ENCODE measurements around the gene ST3GAL5.
"Not testable (repeated sequence)": the region's sequence is repeated elsewhere in the genome, so short reads cannot be mapped to it uniquely, and the experiment has no call there.

The ST3GAL5 gene

GRCh38 chr2:85892216-85892944, 3.6 kb upstream of the ST3GAL5 start:
- DNase-seq = no peak

DNA sequence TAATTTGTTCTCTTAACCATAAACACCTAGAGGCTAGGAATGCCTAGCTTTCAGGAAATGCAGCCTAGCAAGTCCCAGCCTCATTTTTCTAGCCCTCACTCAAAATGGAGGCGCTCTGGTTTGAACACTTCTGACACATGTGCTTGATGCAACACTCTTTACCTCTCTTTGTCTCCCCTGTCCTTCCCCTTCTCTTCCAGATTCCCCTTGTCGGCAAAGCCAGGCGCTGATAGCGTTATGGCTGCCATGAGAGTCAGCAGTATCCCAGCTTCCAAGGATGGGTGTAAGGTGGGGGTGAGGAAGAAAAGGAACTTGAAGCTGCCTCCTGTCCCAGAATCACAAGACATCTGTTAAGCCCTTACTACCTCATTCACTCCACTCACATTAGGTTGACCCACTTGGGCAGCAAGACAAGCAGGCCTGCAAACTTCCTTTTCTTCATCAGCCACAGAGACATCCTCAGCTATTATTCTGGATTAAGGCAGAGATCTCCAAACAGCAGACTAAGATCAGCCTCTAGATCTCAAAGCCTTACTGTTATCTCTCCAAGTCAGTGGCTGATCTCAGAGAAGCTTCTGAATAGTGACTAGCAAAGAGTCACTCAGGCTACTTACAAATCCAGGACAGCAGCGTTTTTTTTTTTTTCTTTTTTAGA, 1.9 kb upstream of the ST3GAL5 start:
- no peak for DNase-seq

- DNase-seq = no peak
These were observed 964 bp upstream of the ST3GAL5 start for GRCh38 chr2:85889627-85890281.

DNA sequence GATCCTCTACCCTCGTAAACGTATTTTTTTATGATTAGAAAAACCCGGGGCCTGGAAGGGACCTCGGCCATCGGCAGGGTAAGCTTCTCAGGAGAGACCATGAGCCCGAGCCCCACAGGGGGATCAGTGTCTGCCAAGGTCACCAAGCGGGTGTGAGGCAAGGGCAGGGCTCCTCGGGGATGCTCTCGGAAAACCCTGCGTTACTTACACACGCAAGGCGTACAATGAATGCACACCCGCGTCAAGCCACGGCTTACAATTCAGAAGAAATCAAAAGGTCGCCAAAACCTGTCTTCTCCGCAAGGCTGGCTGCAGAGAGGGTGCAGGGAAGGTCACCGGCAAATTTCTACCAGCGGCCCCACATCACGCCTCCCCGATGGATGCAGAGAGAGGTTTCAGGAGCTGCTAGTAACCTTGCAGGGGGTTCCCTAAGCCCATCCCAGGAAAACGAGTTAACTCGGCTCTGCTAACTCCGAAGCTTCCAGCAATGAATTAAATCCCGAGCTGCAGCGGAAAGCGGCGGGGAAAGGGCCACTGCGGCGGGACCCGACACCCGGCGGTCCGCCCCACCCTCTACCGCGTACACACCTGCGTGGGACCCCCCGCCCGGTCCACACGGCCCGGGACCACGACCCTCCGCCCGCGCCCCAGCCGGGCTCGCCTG, 638 bp downstream of the ST3GAL5 start:
- no peak for DNase-seq

DNA sequence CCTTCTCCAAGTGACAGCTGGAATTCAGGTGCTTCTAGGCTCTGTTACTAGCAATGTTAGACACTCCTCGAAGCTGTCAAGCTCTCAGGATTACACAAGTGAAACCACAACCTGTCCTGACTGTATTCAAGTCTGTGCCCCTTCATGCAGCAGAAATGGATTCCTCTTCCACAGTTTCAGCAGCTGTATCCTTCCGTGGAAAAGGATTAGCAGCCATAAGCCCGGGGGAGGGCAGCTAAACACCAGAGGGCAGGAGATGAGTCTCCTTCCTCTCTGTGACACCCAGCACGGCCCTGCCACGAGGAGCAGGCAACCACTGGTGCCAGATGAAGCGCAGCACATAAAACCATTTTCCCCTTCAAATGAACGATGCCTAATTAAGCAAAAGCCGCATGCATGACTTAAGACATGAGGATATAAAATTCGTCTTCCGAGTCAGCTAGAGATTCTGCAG, 1.2 kb downstream of the ST3GAL5 start:
- no peak for DNase-seq

DNA sequence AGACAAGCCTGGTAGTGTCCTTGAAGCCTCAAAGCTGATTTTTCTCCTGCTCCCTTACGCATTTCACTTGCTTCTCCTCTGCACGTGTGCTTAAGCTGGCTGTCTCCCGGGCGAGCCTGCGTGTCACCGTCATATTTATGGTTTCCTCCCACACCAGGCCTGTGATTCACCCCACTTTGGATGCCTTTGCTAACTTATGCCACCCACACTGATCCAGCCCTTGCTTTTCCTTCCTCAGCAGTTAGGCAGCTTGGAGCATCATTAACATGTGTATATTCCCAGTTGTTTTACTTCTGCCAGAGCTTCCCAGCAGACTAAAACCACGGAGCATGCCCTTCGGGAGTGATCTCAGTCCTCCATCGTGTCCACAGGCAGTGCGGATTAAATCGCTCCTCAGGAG, 2.2 kb downstream of the ST3GAL5 start:
- no peak for DNase-seq

DNA sequence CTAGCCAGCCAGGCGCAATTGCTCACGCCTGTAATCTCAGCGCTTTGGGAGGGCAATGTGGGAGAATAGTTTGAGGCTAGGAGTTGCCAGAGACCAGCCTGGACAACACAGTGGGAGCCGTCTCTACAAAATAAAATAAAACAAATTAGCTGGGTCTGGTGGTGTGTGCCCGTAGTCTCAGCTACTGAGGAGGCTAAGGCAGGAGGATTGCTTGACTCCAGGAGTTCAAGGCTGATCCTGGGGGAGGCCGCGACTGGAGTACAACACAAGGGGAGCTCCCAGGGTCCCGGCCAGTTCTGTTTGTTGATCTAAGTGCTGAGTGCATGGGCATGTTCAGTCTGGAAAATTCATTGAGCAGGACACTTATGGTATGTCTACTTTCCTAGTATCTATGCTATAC, 2.6 kb downstream of the ST3GAL5 start:
- DNase-seq = no peak

GRCh38 chr2:85881781-85882180, 7.0 kb downstream of the ST3GAL5 start:
- not testable (repeated sequence) for DNase-seq

DNA sequence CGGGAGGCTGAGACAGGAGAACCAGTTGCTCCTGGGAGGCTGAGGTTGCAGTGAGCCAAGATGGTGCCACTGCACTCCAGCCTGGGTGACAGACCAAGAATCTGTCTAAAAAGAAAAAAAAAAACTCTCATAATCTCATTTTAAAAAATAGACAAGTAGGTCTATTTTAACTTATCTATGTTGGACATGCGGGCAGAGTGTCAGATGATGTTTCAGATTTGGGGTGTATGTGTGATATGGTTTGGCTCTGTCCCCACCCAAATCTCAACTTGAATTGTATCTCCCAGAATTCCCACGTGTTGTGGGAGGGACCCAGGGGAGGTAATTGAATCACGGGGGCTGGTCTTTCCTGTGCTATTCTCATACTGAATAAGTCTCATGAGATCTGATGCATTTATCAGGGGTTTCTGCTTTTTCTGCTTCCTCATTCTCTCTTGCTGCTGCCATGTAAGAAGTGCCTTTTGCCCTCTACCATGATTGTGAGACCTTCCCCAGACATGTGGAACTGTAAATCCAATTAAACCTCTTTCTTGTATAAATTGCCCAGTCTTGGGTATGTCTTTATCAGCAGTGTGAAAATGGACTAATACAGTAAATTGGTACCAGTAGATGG, 8.0 kb downstream of the ST3GAL5 start:
- not testable (repeated sequence) for DNase-seq

- DNase-seq = no peak
These were observed 9.9 kb downstream of the ST3GAL5 start for GRCh38 chr2:85878719-85879370.

DNA sequence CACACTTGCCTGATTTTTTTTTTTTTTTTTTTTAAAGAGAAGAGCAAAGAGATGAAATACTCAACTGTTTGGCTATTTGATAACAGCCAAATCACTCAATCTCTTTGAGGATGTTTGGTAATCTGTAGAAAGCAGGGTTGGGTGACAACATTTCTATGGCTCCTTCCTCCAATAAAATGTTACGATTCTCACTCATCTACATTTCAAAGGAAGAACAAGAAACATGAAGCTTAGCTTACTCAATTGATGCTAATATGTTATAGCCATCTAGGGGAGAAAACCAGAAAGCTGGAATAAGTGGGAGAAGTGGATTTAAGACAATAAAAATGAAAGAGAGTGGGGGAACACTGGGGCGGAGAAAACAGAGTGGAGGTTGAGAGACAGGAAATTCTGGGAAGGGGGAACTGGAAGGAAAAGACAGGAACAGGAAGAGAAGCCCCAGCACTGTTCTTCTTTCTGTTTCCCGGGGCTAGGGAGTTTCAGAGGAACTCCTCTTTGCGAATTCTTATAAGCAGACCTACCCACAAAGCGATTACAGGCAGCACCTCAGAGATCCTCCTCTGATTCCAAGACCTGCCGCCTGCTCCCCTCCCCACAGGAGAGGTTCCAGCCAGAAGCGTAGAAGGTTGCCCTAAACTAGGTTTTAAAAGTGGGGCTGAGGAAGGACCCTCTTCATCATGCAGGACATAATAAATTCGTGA, 13.3 kb downstream of the ST3GAL5 start:
- DNase-seq = no peak

DNA sequence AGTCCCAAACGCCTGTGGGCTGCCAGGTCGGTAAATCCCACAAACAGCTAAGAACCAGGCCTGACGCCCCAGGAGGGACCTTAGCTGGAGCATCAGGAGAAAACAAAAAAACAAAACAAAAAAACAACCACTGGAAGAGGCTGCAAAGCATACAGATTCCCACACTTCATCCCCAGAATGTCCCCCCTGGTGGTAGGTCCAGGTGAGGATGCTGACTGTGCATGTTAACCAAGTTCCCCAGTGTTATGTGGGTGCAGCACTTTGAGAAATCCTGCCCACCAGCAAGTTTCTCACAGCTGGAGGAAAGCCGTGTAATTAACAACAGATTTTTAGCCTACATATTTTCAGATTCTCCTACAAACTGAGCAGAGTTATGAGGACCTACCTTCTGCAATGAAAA, 15.1 kb downstream of the ST3GAL5 start:
- no peak for DNase-seq

DNA sequence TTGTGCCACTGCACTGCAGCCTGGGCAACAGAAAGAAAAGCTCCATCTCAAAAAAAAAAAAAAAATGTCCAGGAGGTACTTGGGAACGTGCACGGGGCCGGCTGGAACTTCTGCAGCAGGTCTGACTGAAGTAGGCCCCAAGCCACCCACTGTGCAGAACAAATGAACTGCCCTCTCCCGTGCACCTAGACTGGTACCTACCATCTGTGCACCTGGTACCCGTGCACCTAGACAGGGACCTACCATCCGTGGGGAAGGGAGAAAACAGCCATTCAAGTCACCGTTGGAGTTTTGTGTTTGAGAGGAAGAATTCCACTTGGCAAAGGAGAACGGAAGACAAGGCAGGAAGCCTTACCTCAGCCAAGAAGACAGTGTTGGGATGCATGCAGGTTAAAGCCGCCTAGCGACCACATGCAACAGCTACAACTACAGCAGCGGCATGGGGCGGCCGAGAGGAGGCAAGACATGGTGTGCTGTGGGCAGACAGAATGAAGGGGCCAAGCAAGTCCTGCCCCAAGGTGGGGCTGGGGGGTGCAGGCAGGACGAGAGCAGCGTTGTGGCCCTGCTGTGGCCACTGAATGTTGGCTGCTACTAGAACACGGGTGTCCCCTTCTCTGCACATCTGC, 16.1 kb downstream of the ST3GAL5 start:
- no peak for DNase-seq

GRCh38 chr2:85871494-85872164, 17.2 kb downstream of the ST3GAL5 start:
- DNase-seq = no peak

DNA sequence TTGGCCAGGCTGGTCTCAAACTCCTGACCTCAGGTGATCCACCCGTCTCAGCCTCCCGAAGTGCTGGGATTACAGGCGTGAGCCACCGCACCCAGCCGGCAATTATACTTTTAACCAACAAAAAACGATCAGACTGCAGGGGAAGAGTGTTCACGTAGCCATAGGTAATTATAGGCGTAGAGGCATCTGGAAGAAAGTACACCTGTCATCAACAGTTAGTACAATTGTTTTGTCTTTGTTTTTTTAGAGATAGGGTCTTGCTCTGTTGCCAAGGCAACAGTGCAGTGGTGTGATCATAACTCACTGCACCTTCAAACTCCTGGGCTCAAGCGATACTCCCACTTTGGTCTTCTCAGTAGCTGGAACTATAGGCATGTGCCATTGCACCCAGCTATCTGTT, 20.0 kb downstream of the ST3GAL5 start:
- DNase-seq = no peak

DNA sequence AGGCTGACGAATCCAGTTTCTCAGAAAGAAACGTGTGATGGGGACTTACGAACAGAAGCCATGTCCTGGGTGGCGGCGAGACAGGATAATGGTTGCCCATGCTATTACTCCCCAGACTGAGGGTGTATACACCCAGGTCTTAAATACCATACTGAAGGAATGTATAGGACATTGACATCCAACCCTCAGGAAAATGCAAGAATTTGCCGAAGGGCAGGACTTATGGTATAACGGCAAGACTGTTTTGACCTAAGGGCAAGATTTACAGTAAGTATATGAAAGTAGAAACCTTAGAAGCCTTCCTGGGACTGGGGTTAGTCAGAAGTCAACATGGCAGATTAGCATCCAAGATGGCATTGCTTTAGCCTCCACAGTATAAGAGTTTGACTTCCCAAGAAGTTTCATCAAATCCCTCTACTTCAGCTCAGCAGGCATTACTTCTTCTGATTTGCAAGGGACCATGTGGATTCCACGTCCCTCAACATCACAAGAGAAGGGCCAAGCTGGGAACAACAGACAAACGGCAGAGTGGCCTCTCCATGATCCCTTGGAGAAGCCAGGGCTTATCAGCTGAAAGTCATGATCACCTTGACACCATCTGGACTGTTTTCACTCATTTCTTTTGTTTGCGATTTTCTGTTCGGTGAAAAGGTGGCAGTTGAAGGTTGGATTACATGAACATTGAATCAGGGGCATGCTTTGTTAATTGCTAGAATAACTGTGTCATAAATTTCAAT, 21.1 kb downstream of the ST3GAL5 start:
- DNase-seq = no peak

DNA sequence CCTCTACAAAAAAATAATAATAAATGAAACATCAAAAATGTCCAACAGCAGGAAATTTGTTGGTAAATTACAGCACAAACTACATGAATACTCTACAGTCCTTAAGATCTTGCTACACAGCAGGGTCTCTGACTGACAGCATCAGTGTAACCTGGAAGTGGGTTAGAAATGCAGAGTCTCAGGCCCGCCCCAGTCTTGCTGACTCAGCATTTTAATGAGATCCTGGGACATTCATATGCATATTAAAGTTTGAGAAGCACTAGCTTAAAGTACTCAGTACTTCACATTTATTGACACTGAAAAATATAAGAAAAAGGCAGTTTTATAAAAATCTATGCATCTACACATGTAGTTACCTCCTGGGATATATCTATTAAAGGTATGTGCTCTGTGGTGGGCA, 21.7 kb downstream of the ST3GAL5 start:
- no peak for DNase-seq

DNA sequence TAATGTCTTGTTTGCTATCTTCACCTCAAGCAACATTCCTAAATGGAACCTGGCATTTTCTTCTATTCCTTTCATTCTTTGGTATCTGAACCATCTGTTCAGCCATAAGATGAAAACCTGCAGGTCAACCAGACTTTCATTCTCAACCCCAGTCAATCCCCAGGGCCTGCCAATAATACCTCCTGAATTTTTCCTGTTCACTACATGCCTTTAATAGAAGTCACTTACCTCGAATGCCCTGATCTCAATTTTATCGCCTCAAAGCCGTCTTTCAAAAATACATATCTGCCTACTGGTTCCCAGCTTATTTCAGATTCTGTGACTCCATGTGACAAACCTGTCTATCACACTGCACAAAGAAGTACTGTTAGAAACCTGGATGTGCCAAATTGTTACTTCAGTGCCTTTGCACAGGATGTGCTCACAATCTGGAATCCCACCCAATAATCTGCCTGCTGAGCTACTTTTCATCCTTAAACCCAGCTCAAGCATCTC, 22.6 kb downstream of the ST3GAL5 start:
- DNase-seq = no peak

DNA sequence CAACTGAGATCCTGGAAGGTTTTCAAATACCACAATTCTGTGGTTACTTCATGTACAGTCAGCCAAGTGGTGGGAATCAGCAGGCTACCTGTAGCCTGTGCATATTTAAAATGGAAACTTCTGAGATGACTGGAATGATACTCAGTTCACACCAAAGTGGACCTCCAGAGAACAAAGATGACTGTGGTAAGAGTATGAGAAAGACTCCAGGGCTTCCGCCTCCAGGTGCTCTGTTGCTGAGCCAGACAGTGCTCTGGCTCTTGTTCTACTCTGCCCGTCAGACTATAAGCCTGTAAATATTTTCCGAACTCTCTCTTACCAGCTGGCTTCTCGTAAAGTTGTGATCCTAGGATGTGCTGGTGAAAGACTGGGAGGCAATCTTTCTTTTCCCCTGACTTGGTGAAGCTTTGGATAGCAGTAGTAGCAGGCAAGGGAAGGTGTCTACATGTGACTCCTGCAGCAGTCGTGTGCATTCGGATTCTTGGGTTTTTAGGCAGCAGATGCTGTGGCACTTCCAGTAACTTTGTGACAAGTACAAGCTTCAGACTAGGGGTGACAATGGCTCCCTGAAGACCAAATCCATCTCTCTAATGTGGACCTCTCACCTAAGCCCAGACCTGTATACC, 23.1 kb downstream of the ST3GAL5 start:
- DNase-seq = no peak
